Daoy (cell line): ENCODE measurements around the gene SEC16A. TPM values are rescaled to one million over a fixed set of nuclear protein-coding genes. Genes with fewer than 3 reads are reported as not detected.

Experiments
- DNase-seq: peaks from one replicate; pipeline ENCODE4 v3.0.0-alpha.2; 2015; ENCODE audit warnings: low read depth
- total RNA-seq: library from RNA; depleted of rRNA; stranded (reverse); fragments of >200 nt; shearing (Covaris generic); gene quantifications from 2 replicates; pipeline ENCODE4 v1.2.3, GENCODE V29; 2014

Gene SEC16A
- total RNA-seq, 1 experiment from 2014 or later: 25.4 TPM

- DNase-seq: no peak
Measured at GRCh38 chr9:136519263-136520052, 36.6 kb upstream of the SEC16A start.

- DNase-seq: no peak
Measured at GRCh38 chr9:136518623-136519022, 35.8 kb upstream of the SEC16A start.

GRCh38 chr9:136517950-136518349, 35.1 kb upstream of the SEC16A start:
- no peak for DNase-seq

- DNase-seq: no peak
Measured at GRCh38 chr9:136517012-136517743, 34.3 kb upstream of the SEC16A start.

GRCh38 chr9:136516191-136516654, 33.4 kb upstream of the SEC16A start:
- no peak for DNase-seq

- DNase-seq: no peak
Measured at GRCh38 chr9:136515276-136515675, 32.4 kb upstream of the SEC16A start.

GRCh38 chr9:136514022-136514714, 31.3 kb upstream of the SEC16A start:
- no peak for DNase-seq

- DNase-seq: no peak
Measured at GRCh38 chr9:136513191-136513590, 30.4 kb upstream of the SEC16A start.

GRCh38 chr9:136512651-136513071, 29.8 kb upstream of the SEC16A start:
- no peak for DNase-seq

GRCh38 chr9:136511670-136512592, 29.1 kb upstream of the SEC16A start:
- DNase-seq: no peak

- no peak for DNase-seq
Measured at GRCh38 chr9:136511144-136511669, 28.4 kb upstream of the SEC16A start.

GRCh38 chr9:136510561-136510960, 27.7 kb upstream of the SEC16A start:
- DNase-seq: no peak

- no peak for DNase-seq
Measured at GRCh38 chr9:136509549-136509948, 26.7 kb upstream of the SEC16A start.

- DNase-seq: no peak
Measured at GRCh38 chr9:136508729-136509500, 26.1 kb upstream of the SEC16A start.

- no peak for DNase-seq
Measured at GRCh38 chr9:136507992-136508375, 25.1 kb upstream of the SEC16A start.

GRCh38 chr9:136507221-136507991, 24.6 kb upstream of the SEC16A start:
- no peak for DNase-seq

- DNase-seq: no peak
Measured at GRCh38 chr9:136506425-136506824, 23.6 kb upstream of the SEC16A start.

GRCh38 chr9:136505406-136506403, 22.9 kb upstream of the SEC16A start:
- DNase-seq: no peak
